Measurements from ENCODE around the gene SYNPO2L. TPM values are rescaled to one million over a fixed set of nuclear protein-coding genes. Genes with fewer than 3 reads are reported as not detected.

The SYNPO2L gene
- total RNA-seq, 3 donors from 2014 or later, result 0.15 TPM; not detected in 2

- intact Hi-C loops (cut with DNase I; ENCODE audit: low total_unique reads), result no loop called here
- Histone ChIP-seq H3K27ac (no peak overlapping the region), H3K4me1 (no peaks in the 10 kb centered on the region), H3K36me3 (no peaks in the 10 kb centered on the region), H3K4me3 (no peak overlapping the region), H3K27me3 (no peaks in the 10 kb centered on the region), H3K9me3 (no peaks in the 10 kb centered on the region)
- TF ChIP-seq POLR2AphosphoS5 (IDR thresholded peaks at IDR 0.05) (no peak), CTCF (IDR thresholded peaks at IDR 0.05) (no peak), POLR2A (IDR thresholded peaks at IDR 0.05) (no peak)
- peak in 1 of 2 donors; percentile 10 for DNase-seq (ENCODE audit: low spot score in 2 of 2)
These were observed 26.7 kb downstream of the SYNPO2L start for GRCh38 chr10:73629165-73629564.

DNA sequence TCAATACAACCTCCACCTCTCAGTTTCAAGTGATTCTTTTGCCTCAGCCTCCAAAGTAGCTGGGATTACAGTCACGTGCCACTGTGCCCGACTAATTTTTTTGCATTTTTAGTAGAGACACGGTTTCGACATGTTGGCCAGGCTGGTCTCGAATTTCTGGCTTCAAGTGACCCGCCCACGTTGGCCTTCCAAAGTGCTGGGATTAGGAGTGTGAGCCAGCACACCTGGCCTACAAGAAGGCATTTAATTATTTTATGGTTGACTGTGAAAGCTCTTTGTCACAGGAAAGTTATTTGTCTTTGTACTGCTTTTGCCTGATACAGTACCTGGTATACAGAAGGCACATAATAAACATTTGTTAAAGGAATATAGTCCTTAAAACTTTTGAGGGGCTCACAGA is 27.4 kb downstream of the SYNPO2L start:
- peak in 1 of 2 donors; percentile 3 for DNase-seq (ENCODE audit: low spot score in 2 of 2)
- H3K36me3 ChIP-seq, result no peaks in the 10 kb centered on the region
- H3K27me3 ChIP-seq, result no peaks in the 10 kb centered on the region
- H3K4me1 ChIP-seq, result no peaks in the 10 kb centered on the region
- H3K27ac ChIP-seq, result no peak overlapping the region
- TF ChIP-seq POLR2AphosphoS5 (IDR thresholded peaks at IDR 0.05) (no peak), POLR2A (IDR thresholded peaks at IDR 0.05) (no peak), CTCF (IDR thresholded peaks at IDR 0.05) (no peak)
- intact Hi-C loops (cut with DNase I; ENCODE audit: low total_unique reads), result no loop called here
- no peak overlapping the region for H3K4me3 ChIP-seq
- no peaks in the 10 kb centered on the region for H3K9me3 ChIP-seq

- DNase-seq (ENCODE audit: low spot score in 2 of 2), result no peak
- intact Hi-C loops (cut with DNase I; ENCODE audit: low total_unique reads), result no loop called here
These were observed 28.5 kb downstream of the SYNPO2L start for GRCh38 chr10:73627300-73627699.

GRCh38 chr10:73625884-73626752 is 29.7 kb downstream of the SYNPO2L start:
- no peaks in the 10 kb centered on the region for H3K27me3 ChIP-seq

More at GRCh38 chr10:73627300-73627699, 28.5 kb downstream of the SYNPO2L start:
- Histone ChIP-seq H3K4me1 (no peaks in the 10 kb centered on the region), H3K27ac (no peak overlapping the region), H3K4me3 (no peak overlapping the region), H3K27me3 (no peaks in the 10 kb centered on the region), H3K36me3 (no peaks in the 10 kb centered on the region), H3K9me3 (no peaks in the 10 kb centered on the region)
- TF ChIP-seq POLR2A (IDR thresholded peaks at IDR 0.05), result no peak
- no peak for TF ChIP-seq CTCF (IDR thresholded peaks at IDR 0.05)
- TF ChIP-seq POLR2AphosphoS5 (IDR thresholded peaks at IDR 0.05), result no peak

More at GRCh38 chr10:73625884-73626752, 29.7 kb downstream of the SYNPO2L start:
- H3K36me3 ChIP-seq, result no peaks in the 10 kb centered on the region
- H3K27ac ChIP-seq, result peak overlapping the region; percentile 93 to 98
- TF ChIP-seq CTCF (IDR thresholded peaks at IDR 0.05) (no peak), POLR2A (IDR thresholded peaks at IDR 0.05) (peak; percentile 31), POLR2AphosphoS5 (IDR thresholded peaks at IDR 0.05) (peak; percentile 83 to 93 (median 85))
- intact Hi-C loops (cut with DNase I; ENCODE audit: low total_unique reads), result no loop called here
- H3K9me3 ChIP-seq, result no peaks in the 10 kb centered on the region
- DNase-seq (ENCODE audit: low spot score in 2 of 2), result peak; percentile 91 to 95
- peak overlapping the region; percentile 82 to 93 (median 92) for H3K4me3 ChIP-seq
- no peaks in the 10 kb centered on the region for H3K4me1 ChIP-seq
